B cell (primary cell): Measurements from ENCODE around the gene BRSK2. TPM values are rescaled to one million over a fixed set of nuclear protein-coding genes. Genes with fewer than 3 reads are reported as not detected.

Experiments
- ATAC-seq: fragments of 200-7000 bp; cut with Tn5 transposase; one replicate; pipeline ENCODE4 v1.10.0; 2021; ENCODE audit warnings: low read depth, mild to moderate bottlenecking, moderate number of reproducible peaks, moderate library complexity
- CTCF ChIA-PET: fragments of 350-600 bp; sonication (Branson Sonifier 250); formaldehyde crosslinking; loops from one replicate; lab custom pipeline; 2021; ENCODE audit warnings: antibody characterized with exemption, inconsistent platforms; lab: Charles Lee
- POLR2A ChIA-PET: fragments of 350-600 bp; sonication (Branson Sonifier 250); formaldehyde crosslinking; loops from one replicate; lab custom pipeline; 2021; ENCODE audit warnings: antibody characterized with exemption; lab: Charles Lee
- DNase-seq: peaks from one replicate; pipeline ENCODE4 v3.0.0; 2013
- H2AFZ ChIP-seq: 2 replicates; pipeline ENCODE4 v1.6.1; 2012; ENCODE audit warnings: mild to moderate bottlenecking, low read depth, low read length; ENCODE audit not compliant: insufficient read depth, poor library complexity, severe bottlenecking
- H3K27ac ChIP-seq, 2 donors: 1 replicate in 1 of 2; 2 replicates in 1 of 2; pipeline ENCODE4 v1.5.1; 2012 to 2013; ENCODE audit warnings: low read length in 2 of 2, mild to moderate bottlenecking in 2 of 2, moderate library complexity in 1 of 2
- H3K27me3 ChIP-seq, 4 experiments: fragments of 200-600 bp in 1 of 4; sonication (generic) in 1 of 4; replicated peaks in 1 of 4; 1 replicate in 2 of 4; 2 replicates in 2 of 4; pipeline versions ENCODE4 v1.6.1 to v1.7.0; 2013 to 2016; ENCODE audit warnings: low read length in 3 of 4, mild to moderate bottlenecking in 2 of 4, mixed read lengths in 1 of 4, moderate library complexity in 1 of 4; ENCODE audit not compliant: insufficient read depth in 4 of 4, control insufficient read depth in 3 of 4; ENCODE audit errors: control extremely low read depth in 1 of 4
- H3K36me3 ChIP-seq, 2 experiments: replicated peaks in 1 of 2; 1 replicate in 1 of 2; 2 replicates in 1 of 2; pipeline versions ENCODE4 v1.6.1 to v1.7.1; 2013; ENCODE audit warnings: low read length in 1 of 2; ENCODE audit not compliant: insufficient read depth in 2 of 2, control insufficient read depth in 1 of 2; ENCODE audit errors: control extremely low read depth in 1 of 2, extremely low read depth in 1 of 2
- H3K4me1 ChIP-seq, 2 donors: fragments of 200-600 bp in 1 of 2; sonication (generic) in 1 of 2; 1 replicate in 1 of 2; 2 replicates in 1 of 2; pipeline versions ENCODE4 v1.5.1 to v1.6.1; 2013 to 2017; ENCODE audit warnings: low read length in 2 of 2; ENCODE audit not compliant: control insufficient read depth in 2 of 2, insufficient read depth in 2 of 2
- H3K4me2 ChIP-seq: replicated peaks from 2 replicates; pipeline ENCODE3; 2012; ENCODE audit warnings: mild to moderate bottlenecking, low read depth, low read length; ENCODE audit not compliant: poor library complexity, severe bottlenecking
- H3K4me3 ChIP-seq, 5 experiments: fragments of 200-600 bp in 1 of 5; sonication (generic) in 1 of 5; 1 replicate in 3 of 5; 2 replicates in 2 of 5; pipeline versions ENCODE4 v1.5.1 to v1.7.0; 2011 to 2016; ENCODE audit warnings: low read length in 4 of 5, mild to moderate bottlenecking in 4 of 5, low read depth in 2 of 5, control low read depth in 1 of 5, moderate library complexity in 1 of 5; ENCODE audit not compliant: insufficient read depth in 1 of 5; ENCODE audit errors: control extremely low read depth in 1 of 5, extremely low read depth in 1 of 5
- H3K79me2 ChIP-seq: fragments of 200-600 bp; sonication (generic); one replicate; pipeline ENCODE4 v1.6.0; 2016; ENCODE audit warnings: low read length; ENCODE audit not compliant: control insufficient read depth, insufficient read depth
- H3K9ac ChIP-seq: fragments of 200-600 bp; sonication (generic); 2 replicates; pipeline ENCODE4 v1.6.1; 2017; ENCODE audit warnings: mild to moderate bottlenecking, low read length, moderate library complexity
- H3K9me3 ChIP-seq, 3 donors: one replicate each; pipeline versions ENCODE4 v1.6.1 to v1.7.1; 2013; ENCODE audit warnings: low read length in 2 of 3; ENCODE audit not compliant: control insufficient read depth in 2 of 3, insufficient read depth in 1 of 3; ENCODE audit errors: control extremely low read depth in 1 of 3
- H4K20me1 ChIP-seq: 2 replicates; pipeline ENCODE4 v1.6.0; 2012; ENCODE audit warnings: mild to moderate bottlenecking, low read length; ENCODE audit not compliant: insufficient read depth, control insufficient read depth, poor library complexity, severe bottlenecking
- H3K27ac Mint-ChIP-seq: one replicate; pipeline ENCODE4 v1.8.0; 2021; ENCODE audit warnings: mixed read lengths
- H3K27me3 Mint-ChIP-seq: one replicate; pipeline ENCODE4 v1.8.0; 2021; ENCODE audit warnings: mixed read lengths
- H3K4me1 Mint-ChIP-seq: one replicate; pipeline ENCODE4 v1.8.0; 2021; ENCODE audit warnings: mixed read lengths
- H3K4me3 Mint-ChIP-seq: one replicate; pipeline ENCODE4 v1.8.0; 2021; ENCODE audit warnings: mixed read lengths
- H3K9me3 Mint-ChIP-seq: one replicate; pipeline ENCODE4 v1.8.0; 2022; ENCODE audit warnings: mixed read lengths; ENCODE audit not compliant: insufficient read depth
- EZH2 ChIP-seq: IDR thresholded peaks from 2 replicates; pipeline ENCODE4 v1.6.1; 2012; ENCODE audit warnings: borderline replicate concordance, low read depth, mild to moderate bottlenecking, moderate library complexity, low read length; ENCODE audit not compliant: insufficient read depth, poor library complexity, severe bottlenecking
- WGBS: methylation state at CpG from one replicate; pipeline ENCODE4 v1.1.5; 2013; ENCODE audit warnings: missing lambda C conversion rate; ENCODE audit not compliant: insufficient coverage; 5-methylcytosine and 5-hydroxymethylcytosine counted together
- intact Hi-C: fragments of 100-400 bp; cut with micrococcal nuclease; formaldehyde crosslinking; loops from one replicate; pipeline ENCODE4 v1.10.0; 2022
- polyA plus RNA-seq: library from polyadenylated mRNA; depleted of rRNA; stranded (reverse); fragments of >200 nt; gene quantifications from 2 replicates; pipeline ENCODE4 v1.2.3, GENCODE V29; 2012
- total RNA-seq, 2 donors: library from RNA; stranded (reverse); fragments of 120-200 nt in 1 of 2; gene quantifications; 1 replicate in 1 of 2; 2 replicates in 1 of 2; pipeline versions ENCODE4 v1.2.3 to v1.2.4, GENCODE V29; 2013 to 2022
- TF ChIP-seq, protein P1 (sequence below): fragments of 200-600 bp; IDR thresholded peaks from one replicate; pipeline ENCODE4 v1.8.0; 2022; ENCODE audit warnings: antibody characterized with exemption, mild to moderate bottlenecking

BRSK2 gene
- total and polyA plus RNA-seq, 2 donors (not counting 1 experiment from before 2014, with no cell fraction given) = 0.51 to 0.79 TPM

- Histone ChIP-seq H3K79me2 (peaks cover 98% of the 10 kb centered on the region), H3K36me3 (peaks cover 0 to 10% of the 10 kb centered on the region in 2 experiments), H3K4me2 (no peak overlapping the region), H2AFZ (no peak overlapping the region), H3K9me3 (peaks cover 0 to 13% (median 0%) of the 10 kb centered on the region in 3 donors), H3K27me3 (no peaks in the 10 kb centered on the region), H4K20me1 (peaks cover 99% of the 10 kb centered on the region), H3K4me1 (peaks cover 0 to 8% of the 10 kb centered on the region in 2 donors), H3K27ac (no peak overlapping the region), H3K9ac (no peak overlapping the region), H3K4me3 (no peak overlapping the region)
- no peaks in the 10 kb centered on the region for H3K9me3 Mint-ChIP-seq
- WGBS = 95% methylated on average over 23 of the region's 24 CpGs
- H3K4me1 Mint-ChIP-seq = peaks cover 28% of the 10 kb centered on the region
- no peak for TF ChIP-seq EZH2
- TF ChIP-seq, protein P1, sequence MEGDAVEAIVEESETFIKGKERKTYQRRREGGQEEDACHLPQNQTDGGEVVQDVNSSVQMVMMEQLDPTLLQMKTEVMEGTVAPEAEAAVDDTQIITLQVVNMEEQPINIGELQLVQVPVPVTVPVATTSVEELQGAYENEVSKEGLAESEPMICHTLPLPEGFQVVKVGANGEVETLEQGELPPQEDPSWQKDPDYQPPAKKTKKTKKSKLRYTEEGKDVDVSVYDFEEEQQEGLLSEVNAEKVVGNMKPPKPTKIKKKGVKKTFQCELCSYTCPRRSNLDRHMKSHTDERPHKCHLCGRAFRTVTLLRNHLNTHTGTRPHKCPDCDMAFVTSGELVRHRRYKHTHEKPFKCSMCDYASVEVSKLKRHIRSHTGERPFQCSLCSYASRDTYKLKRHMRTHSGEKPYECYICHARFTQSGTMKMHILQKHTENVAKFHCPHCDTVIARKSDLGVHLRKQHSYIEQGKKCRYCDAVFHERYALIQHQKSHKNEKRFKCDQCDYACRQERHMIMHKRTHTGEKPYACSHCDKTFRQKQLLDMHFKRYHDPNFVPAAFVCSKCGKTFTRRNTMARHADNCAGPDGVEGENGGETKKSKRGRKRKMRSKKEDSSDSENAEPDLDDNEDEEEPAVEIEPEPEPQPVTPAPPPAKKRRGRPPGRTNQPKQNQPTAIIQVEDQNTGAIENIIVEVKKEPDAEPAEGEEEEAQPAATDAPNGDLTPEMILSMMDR = no peak
- ChIA-PET POLR2A (no interaction called here), CTCF (interaction anchor here (1.1 kb wide), 1 partner anchor 13 kb away, joined by 3 read pairs; no protein-coding TSS in a partner anchor)
- intact Hi-C loops = no loop called here
- ATAC-seq (no peak), DNase-seq (no peak)
- H3K27me3 Mint-ChIP-seq = no peaks in the 10 kb centered on the region
- no peak overlapping the region for H3K27ac Mint-ChIP-seq
- H3K4me3 Mint-ChIP-seq = no peak overlapping the region
Observed at GRCh38 chr11:1502168-1502953, 112.6 kb downstream of the BRSK2 start.
